Measurements from ENCODE around the gene ANGPTL8.

Gene ANGPTL8

GRCh38 chr19:11261431-11261970, 22.1 kb downstream of the ANGPTL8 start:
- no peak for DNase-seq (ENCODE audit: low spot score)

- no peak for DNase-seq (ENCODE audit: low spot score)
These were observed 22.8 kb downstream of the ANGPTL8 start, which contains the start of gene DOCK6 for GRCh38 chr19:11261971-11262839. Gene DOCK6, minus strand, starts transcription at chr19:11262524. Its CDS starts 84 bp downstream, at chr19:11262440.

GRCh38 chr19:11263726-11264125, 24.3 kb downstream of the ANGPTL8 start:
- no peak for DNase-seq (ENCODE audit: low spot score)

GRCh38 chr19:11264452-11265176, 25.2 kb downstream of the ANGPTL8 start:
- no peak for DNase-seq (ENCODE audit: low spot score)

GRCh38 chr19:11265177-11265784, 25.9 kb downstream of the ANGPTL8 start:
- DNase-seq (ENCODE audit: low spot score) = no peak

- DNase-seq (ENCODE audit: low spot score) = no peak
These were observed 26.4 kb downstream of the ANGPTL8 start for GRCh38 chr19:11265785-11266236.

- DNase-seq (ENCODE audit: low spot score) = no peak
These were observed 28.1 kb downstream of the ANGPTL8 start for GRCh38 chr19:11267316-11268085.

GRCh38 chr19:11268783-11269267, 29.4 kb downstream of the ANGPTL8 start:
- DNase-seq (ENCODE audit: low spot score) = no peak

- DNase-seq (ENCODE audit: low spot score) = no peak
These were observed 30.0 kb downstream of the ANGPTL8 start for GRCh38 chr19:11269408-11269807.

- no peak for DNase-seq (ENCODE audit: low spot score)
These were observed 33.9 kb downstream of the ANGPTL8 start for GRCh38 chr19:11273296-11273695.

GRCh38 chr19:11273989-11274388, 34.6 kb downstream of the ANGPTL8 start:
- DNase-seq (ENCODE audit: low spot score) = no peak

GRCh38 chr19:11274533-11275086, 35.2 kb downstream of the ANGPTL8 start:
- DNase-seq (ENCODE audit: low spot score) = no peak

- DNase-seq (ENCODE audit: low spot score) = no peak
These were observed 39.3 kb downstream of the ANGPTL8 start for GRCh38 chr19:11278670-11279069.

- no peak for DNase-seq (ENCODE audit: low spot score)
These were observed 40.3 kb downstream of the ANGPTL8 start for GRCh38 chr19:11279505-11280236.

- DNase-seq (ENCODE audit: low spot score) = no peak
These were observed 42.1 kb downstream of the ANGPTL8 start for GRCh38 chr19:11281356-11282049.

GRCh38 chr19:11284515-11284914, 45.1 kb downstream of the ANGPTL8 start:
- no peak for DNase-seq (ENCODE audit: low spot score)

- no peak for DNase-seq (ENCODE audit: low spot score)
These were observed 47.0 kb downstream of the ANGPTL8 start for GRCh38 chr19:11286312-11286974.

- DNase-seq (ENCODE audit: low spot score) = no peak
These were observed 48.9 kb downstream of the ANGPTL8 start for GRCh38 chr19:11288349-11288748.

GRCh38 chr19:11290256-11290655, 50.8 kb downstream of the ANGPTL8 start:
- no peak for DNase-seq (ENCODE audit: low spot score)
